ENCODE data around the gene ABCA1. TPM values are rescaled to one million over a fixed set of nuclear protein-coding genes. Genes with fewer than 3 reads are reported as not detected.
A peak's percentile ranks its signal among the peaks of the same experiment; 100 is the strongest.

The ABCA1 gene
- polyA plus RNA-seq, 3 donors = 2.0 to 5.1 (median 2.7) TPM

- no peak overlapping the region for H3K27ac ChIP-seq (ENCODE audit: low read depth in 1 of 2, low read length in 2 of 2)
- Mint-ChIP-seq H3K27ac (peak overlapping the region in 2 of 7 donors; percentile 32 to 58), H3K36me3 (peaks cover 0 to 17% of the 10 kb centered on the region in 2 donors), H3K4me1 (peaks cover 43% of the 10 kb centered on the region), H3K9me3 (no peaks in the 10 kb centered on the region), H3K4me3 (no peak overlapping the region), H3K27me3 (ENCODE audit: low read depth in 3 of 3) (peaks cover 0 to 2% (median 0%) of the 10 kb centered on the region in 3 donors)
- DNase-seq = no peak
- H3K4me2 ChIP-seq (replicated peaks; ENCODE audit: extremely low read depth, low read length, poor library complexity, severe bottlenecking) = no peak overlapping the region
- peaks cover 38% of the 10 kb centered on the region for H3K79me2 ChIP-seq (ENCODE audit: insufficient read depth, low read length)
- peaks cover 90% of the 10 kb centered on the region for H4K20me1 ChIP-seq (ENCODE audit: insufficient read depth, low read length)
- H3K4me1 ChIP-seq (ENCODE audit: control insufficient read depth in 1 of 2, insufficient read depth in 2 of 2, low read length in 2 of 2) = peaks cover 29 to 32% of the 10 kb centered on the region in 2 donors
- H3K9ac ChIP-seq (ENCODE audit: insufficient read depth, low read length, poor library complexity, severe bottlenecking) = no peak overlapping the region
- H3K27me3 ChIP-seq (ENCODE audit: control insufficient read depth in 2 of 2, insufficient read depth in 2 of 2, low read length in 2 of 2) = no peaks in the 10 kb centered on the region
- H3K9me3 ChIP-seq (replicated peaks in 1 of 2; ENCODE audit: control insufficient read depth in 1 of 2, insufficient read depth in 1 of 2, low read length in 2 of 2) = no peaks in the 10 kb centered on the region
- intact Hi-C loops (cut with micrococcal nuclease) = loop anchor here (5.0 kb wide), 2 partner anchors 33 to 38 kb away; no protein-coding TSS in a partner anchor
- 98% methylated on average over 3 of the region's 7 CpGs for WGBS (ENCODE audit: insufficient coverage)
- TF ChIP-seq, protein P1, sequence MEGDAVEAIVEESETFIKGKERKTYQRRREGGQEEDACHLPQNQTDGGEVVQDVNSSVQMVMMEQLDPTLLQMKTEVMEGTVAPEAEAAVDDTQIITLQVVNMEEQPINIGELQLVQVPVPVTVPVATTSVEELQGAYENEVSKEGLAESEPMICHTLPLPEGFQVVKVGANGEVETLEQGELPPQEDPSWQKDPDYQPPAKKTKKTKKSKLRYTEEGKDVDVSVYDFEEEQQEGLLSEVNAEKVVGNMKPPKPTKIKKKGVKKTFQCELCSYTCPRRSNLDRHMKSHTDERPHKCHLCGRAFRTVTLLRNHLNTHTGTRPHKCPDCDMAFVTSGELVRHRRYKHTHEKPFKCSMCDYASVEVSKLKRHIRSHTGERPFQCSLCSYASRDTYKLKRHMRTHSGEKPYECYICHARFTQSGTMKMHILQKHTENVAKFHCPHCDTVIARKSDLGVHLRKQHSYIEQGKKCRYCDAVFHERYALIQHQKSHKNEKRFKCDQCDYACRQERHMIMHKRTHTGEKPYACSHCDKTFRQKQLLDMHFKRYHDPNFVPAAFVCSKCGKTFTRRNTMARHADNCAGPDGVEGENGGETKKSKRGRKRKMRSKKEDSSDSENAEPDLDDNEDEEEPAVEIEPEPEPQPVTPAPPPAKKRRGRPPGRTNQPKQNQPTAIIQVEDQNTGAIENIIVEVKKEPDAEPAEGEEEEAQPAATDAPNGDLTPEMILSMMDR (IDR thresholded peaks at IDR 0.05) = no peak
- no peak overlapping the region for H3K4me3 ChIP-seq (replicated peaks in 1 of 3; ENCODE audit: low read depth in 2 of 3, low read length in 3 of 3)
- H2AFZ ChIP-seq (ENCODE audit: insufficient read depth, low read depth, low read length, poor library complexity, severe bottlenecking) = no peak overlapping the region
- no peaks in the 10 kb centered on the region for H3K36me3 ChIP-seq (replicated peaks in 1 of 2; ENCODE audit: control insufficient read depth in 1 of 2, insufficient read depth in 2 of 2, low read length in 2 of 2)
Measured at GRCh38 chr9:104915049-104915448, 12.9 kb downstream of the ABCA1 start.

DNA sequence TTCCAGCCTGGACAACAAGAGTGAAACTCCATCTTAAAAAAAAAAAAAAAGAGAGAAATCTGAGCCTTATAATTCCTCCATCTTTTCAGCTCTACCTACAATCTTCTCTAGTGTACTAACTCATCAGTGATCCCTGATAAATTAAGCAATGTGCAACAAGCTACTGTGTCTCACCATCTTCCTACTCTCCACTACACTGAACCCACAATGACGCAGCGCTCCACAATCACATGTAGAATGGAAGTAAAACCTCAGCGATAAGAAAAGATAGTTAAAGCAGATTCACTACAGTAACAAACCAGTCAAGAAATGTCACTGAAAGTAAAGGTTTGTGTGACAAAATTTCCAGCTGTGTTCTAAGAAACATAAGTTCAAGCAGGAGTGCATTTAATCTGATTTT is 13.5 kb downstream of the ABCA1 start:
- no peaks in the 10 kb centered on the region for H3K27me3 ChIP-seq (ENCODE audit: control insufficient read depth in 2 of 2, insufficient read depth in 2 of 2, low read length in 2 of 2)
- H3K9me3 Mint-ChIP-seq = no peaks in the 10 kb centered on the region
- WGBS (ENCODE audit: insufficient coverage) = no CpG with 5 or more reads among the region's 3 CpGs
- no peaks in the 10 kb centered on the region for H3K9me3 ChIP-seq (replicated peaks in 1 of 2; ENCODE audit: control insufficient read depth in 1 of 2, insufficient read depth in 1 of 2, low read length in 2 of 2)
- H3K36me3 ChIP-seq (replicated peaks in 1 of 2; ENCODE audit: control insufficient read depth in 1 of 2, insufficient read depth in 2 of 2, low read length in 2 of 2) = no peaks in the 10 kb centered on the region
- peaks cover 0 to 17% of the 10 kb centered on the region in 2 donors for H3K36me3 Mint-ChIP-seq
- H3K4me2 ChIP-seq (replicated peaks; ENCODE audit: extremely low read depth, low read length, poor library complexity, severe bottlenecking) = peak overlapping the region; percentile 13
- peaks cover 29 to 34% of the 10 kb centered on the region in 2 donors for H3K4me1 ChIP-seq (ENCODE audit: control insufficient read depth in 1 of 2, insufficient read depth in 2 of 2, low read length in 2 of 2)
- intact Hi-C loops (cut with micrococcal nuclease) = loop anchor here in 1 of 2 donors (5.0 kb wide), 1 partner anchor 52 kb away; no protein-coding TSS in a partner anchor
- TF ChIP-seq, protein P1 (IDR thresholded peaks at IDR 0.05) = no peak
- H4K20me1 ChIP-seq (ENCODE audit: insufficient read depth, low read length) = peaks cover 89% of the 10 kb centered on the region
- H3K79me2 ChIP-seq (ENCODE audit: insufficient read depth, low read length) = peaks cover 38% of the 10 kb centered on the region
- peak; percentile 50 to 67 (median 54) for DNase-seq
- H2AFZ ChIP-seq (ENCODE audit: insufficient read depth, low read depth, low read length, poor library complexity, severe bottlenecking) = no peak overlapping the region
- H3K4me1 Mint-ChIP-seq = peaks cover 44% of the 10 kb centered on the region
- peaks cover 0 to 2% (median 0%) of the 10 kb centered on the region in 3 donors for H3K27me3 Mint-ChIP-seq (ENCODE audit: low read depth in 3 of 3)
- peak overlapping the region in 1 of 3 experiments; percentile 3 for H3K4me3 ChIP-seq (replicated peaks in 1 of 3; ENCODE audit: low read depth in 2 of 3, low read length in 3 of 3)
- H3K4me3 Mint-ChIP-seq = peak overlapping the region in 1 of 2 donors; percentile 14
- H3K27ac ChIP-seq (ENCODE audit: low read depth in 1 of 2, low read length in 2 of 2) = no peak overlapping the region
- H3K27ac Mint-ChIP-seq = peak overlapping the region in 1 of 7 donors; percentile 65
- no peak overlapping the region for H3K9ac ChIP-seq (ENCODE audit: insufficient read depth, low read length, poor library complexity, severe bottlenecking)

Data from CD14-positive monocyte (primary cell).